ENCODE measurements around the gene SRR.

Gene SRR

GRCh38 chr17:2336215-2336851, 32.6 kb downstream of the SRR start, which contains the start of gene TSR1:
TSS of gene TSR1 (minus strand) at chr17:2336457. CDS start at chr17:2336427, 30 bp downstream.
- H3K4me3 ChIP-seq (ENCODE audit: low read depth, low read length), result peak within 1 kb of the TSS; percentile 94
- peak within 1 kb of the TSS; percentile 61 for H3K27ac ChIP-seq
- in situ Hi-C loops (cut with HindIII; ENCODE audit: low pct_ligation_motif_present, low sequenced_read_pairs), result no loop called here
- peaks cover 35% of the 10 kb centered on the region for H3K36me3 ChIP-seq (replicated peaks)
- DNase-seq, result peak; percentile 87
- no peaks in the 10 kb centered on the region for H3K27me3 ChIP-seq (replicated peaks)
- TF ChIP-seq, protein P1, sequence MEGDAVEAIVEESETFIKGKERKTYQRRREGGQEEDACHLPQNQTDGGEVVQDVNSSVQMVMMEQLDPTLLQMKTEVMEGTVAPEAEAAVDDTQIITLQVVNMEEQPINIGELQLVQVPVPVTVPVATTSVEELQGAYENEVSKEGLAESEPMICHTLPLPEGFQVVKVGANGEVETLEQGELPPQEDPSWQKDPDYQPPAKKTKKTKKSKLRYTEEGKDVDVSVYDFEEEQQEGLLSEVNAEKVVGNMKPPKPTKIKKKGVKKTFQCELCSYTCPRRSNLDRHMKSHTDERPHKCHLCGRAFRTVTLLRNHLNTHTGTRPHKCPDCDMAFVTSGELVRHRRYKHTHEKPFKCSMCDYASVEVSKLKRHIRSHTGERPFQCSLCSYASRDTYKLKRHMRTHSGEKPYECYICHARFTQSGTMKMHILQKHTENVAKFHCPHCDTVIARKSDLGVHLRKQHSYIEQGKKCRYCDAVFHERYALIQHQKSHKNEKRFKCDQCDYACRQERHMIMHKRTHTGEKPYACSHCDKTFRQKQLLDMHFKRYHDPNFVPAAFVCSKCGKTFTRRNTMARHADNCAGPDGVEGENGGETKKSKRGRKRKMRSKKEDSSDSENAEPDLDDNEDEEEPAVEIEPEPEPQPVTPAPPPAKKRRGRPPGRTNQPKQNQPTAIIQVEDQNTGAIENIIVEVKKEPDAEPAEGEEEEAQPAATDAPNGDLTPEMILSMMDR (IDR thresholded peaks at IDR 0.05; ENCODE audit: low read depth, low read length, missing control alignments), result peak; percentile 49

GRCh38 chr17:2336852-2337543, 33.2 kb downstream of the SRR start, which contains the start of gene SGSM2:
TSS of gene SGSM2 (plus strand) at chr17:2337501. CDS start at chr17:2337689, 188 bp downstream.
- Histone ChIP-seq H3K4me3 (ENCODE audit: low read depth, low read length) (peak within 1 kb of the TSS; percentile 94), H3K27ac (peak within 1 kb of the TSS; percentile 61), H3K36me3 (replicated peaks) (peaks cover 28% of the 10 kb centered on the region), H3K27me3 (replicated peaks) (no peaks in the 10 kb centered on the region)
- DNase-seq, result no peak
- TF ChIP-seq, protein P1 (IDR thresholded peaks at IDR 0.05; ENCODE audit: low read depth, low read length, missing control alignments), result no peak
- in situ Hi-C loops (cut with HindIII; ENCODE audit: low pct_ligation_motif_present, low sequenced_read_pairs), result no loop called here

GRCh38 chr17:2337544-2338314, 34.0 kb downstream of the SRR start:
- TF ChIP-seq, protein P1 (IDR thresholded peaks at IDR 0.05; ENCODE audit: low read depth, low read length, missing control alignments), result no peak
- peak overlapping the region; percentile 94 for H3K4me3 ChIP-seq (ENCODE audit: low read depth, low read length)
- peak overlapping the region; percentile 51 for H3K27ac ChIP-seq
- peaks cover 24% of the 10 kb centered on the region for H3K36me3 ChIP-seq (replicated peaks)
- no peak for DNase-seq
- no peaks in the 10 kb centered on the region for H3K27me3 ChIP-seq (replicated peaks)
- in situ Hi-C loops (cut with HindIII; ENCODE audit: low pct_ligation_motif_present, low sequenced_read_pairs), result no loop called here

GRCh38 chr17:2338315-2338657, 34.5 kb downstream of the SRR start:
- no peaks in the 10 kb centered on the region for H3K27me3 ChIP-seq (replicated peaks)
- H3K27ac ChIP-seq, result no peak overlapping the region
- no peak for DNase-seq
- in situ Hi-C loops (cut with HindIII; ENCODE audit: low pct_ligation_motif_present, low sequenced_read_pairs), result no loop called here
- peaks cover 18% of the 10 kb centered on the region for H3K36me3 ChIP-seq (replicated peaks)
- TF ChIP-seq, protein P1 (IDR thresholded peaks at IDR 0.05; ENCODE audit: low read depth, low read length, missing control alignments), result no peak
- peak overlapping the region; percentile 94 for H3K4me3 ChIP-seq (ENCODE audit: low read depth, low read length)

GRCh38 chr17:2343421-2343820, 39.7 kb downstream of the SRR start:
- no peak overlapping the region for H3K27ac ChIP-seq
- in situ Hi-C loops (cut with HindIII; ENCODE audit: low pct_ligation_motif_present, low sequenced_read_pairs), result no loop called here
- no peaks in the 10 kb centered on the region for H3K27me3 ChIP-seq (replicated peaks)
- H3K36me3 ChIP-seq (replicated peaks), result no peaks in the 10 kb centered on the region
- TF ChIP-seq, protein P1 (IDR thresholded peaks at IDR 0.05; ENCODE audit: low read depth, low read length, missing control alignments), result no peak
- DNase-seq, result no peak
- no peak overlapping the region for H3K4me3 ChIP-seq (ENCODE audit: low read depth, low read length)

Data from brain microvascular endothelial cell (primary cell).